AG04450 (cell line): ENCODE data around the gene S100A3. TPM values are rescaled to one million over a fixed set of nuclear protein-coding genes. Genes with fewer than 3 reads are reported as not detected.
A peak's percentile ranks its signal among the peaks of the same experiment; 100 is the strongest.

Source experiments
- CTCF ChIA-PET: fragments of 300-600, 350-600 bp; formaldehyde crosslinking; extraction: SDS; loops from one replicate; lab custom pipeline; 2022; ENCODE audit warnings: antibody characterized with exemption, inconsistent platforms; lab: Charles Lee
- POLR2A ChIA-PET: fragments of 350-600 bp; formaldehyde crosslinking; extraction: SDS; loops from one replicate; lab custom pipeline; 2021; ENCODE audit warnings: antibody characterized with exemption, inconsistent platforms; lab: Yijun Ruan, JAX
- DNase-seq: peaks from one replicate; pipeline ENCODE4 v3.0.0-alpha.2; 2011; ENCODE audit warnings: low read depth, low spot score
- H3K27ac ChIP-seq: one replicate; pipeline ENCODE4 v1.5.1; 2012; ENCODE audit warnings: low read depth, low read length, control low read depth
- H3K27me3 ChIP-seq: one replicate; pipeline ENCODE4 v1.6.0; 2012; ENCODE audit warnings: low read length; ENCODE audit not compliant: control insufficient read depth, insufficient read depth
- H3K4me3 ChIP-seq: 2 replicates; pipeline ENCODE4 v1.5.1; 2011; ENCODE audit warnings: mild to moderate bottlenecking, low read depth, low read length, control low read depth
- H3K9me3 ChIP-seq: 2 replicates; pipeline ENCODE4 v1.5.1; 2012; ENCODE audit warnings: low read length; ENCODE audit not compliant: control insufficient read depth, insufficient read depth
- CTCF ChIP-seq: IDR thresholded peaks from 2 replicates; pipeline ENCODE4 v1.5.1; 2011; ENCODE audit warnings: low read depth, low read length, control low read depth, inconsistent platforms
- polyA plus RNA-seq: library from polyadenylated mRNA; depleted of rRNA; stranded (reverse); fragments of >200 nt; gene quantifications from 2 replicates; pipeline ENCODE4 v1.2.3, GENCODE V29; 2011

S100A3 gene
- polyA plus RNA-seq, 1 experiment: 1.8 TPM

DNA sequence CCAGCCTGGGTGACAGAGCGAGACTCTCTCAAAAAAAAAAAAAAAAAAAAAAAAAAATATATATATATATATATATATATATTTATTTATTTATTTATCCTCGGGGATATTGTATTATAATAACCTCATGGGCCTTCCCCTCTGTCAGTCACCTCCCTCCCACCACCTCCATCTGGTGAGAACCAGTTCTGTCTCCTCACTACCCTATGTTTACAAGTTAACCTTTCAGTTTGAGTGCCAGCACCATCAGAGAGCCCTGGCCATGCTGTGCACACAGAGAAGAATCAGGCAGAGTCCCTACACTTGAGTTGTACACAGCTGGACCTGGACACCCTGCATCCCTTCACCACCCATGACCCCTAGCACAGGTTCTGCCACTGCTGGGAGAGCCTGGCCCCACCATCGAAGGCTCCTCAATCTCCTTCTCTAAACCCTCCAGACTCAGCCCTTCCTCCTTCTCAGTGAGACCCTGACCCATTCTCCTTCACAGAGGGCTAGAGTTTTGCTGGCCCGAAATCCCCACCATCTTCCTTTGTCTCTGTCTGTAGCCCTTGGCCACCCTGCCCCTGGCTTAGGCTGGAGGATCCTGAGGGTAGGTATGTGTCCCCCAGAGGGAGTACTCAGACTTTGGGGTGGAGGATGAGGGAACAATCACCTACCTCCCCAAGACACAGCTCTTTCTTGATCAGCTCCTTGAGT, 9.5 kb downstream of the S100A3 start:
- Histone ChIP-seq H3K27me3 (no peaks in the 10 kb centered on the region), H3K4me3 (no peak overlapping the region), H3K27ac (no peak overlapping the region), H3K9me3 (no peaks in the 10 kb centered on the region; the same call in 1 of the 2 replicates)
- CTCF ChIA-PET: interaction anchor here (1.8 kb wide), 1 partner anchor 29 kb away, joined by 4 read pairs; no protein-coding TSS in a partner anchor
- TF ChIP-seq CTCF: no peak
- POLR2A ChIA-PET: interaction anchor here (1.6 kb wide), 1 partner anchor 27 kb away, joined by 3 read pairs; no protein-coding TSS in a partner anchor
- no peak for DNase-seq

GRCh38 chr1:153538315-153538821, 10.7 kb downstream of the S100A3 start:
- CTCF ChIA-PET: interaction anchor here (1.3 kb wide), 1 partner anchor 28 kb away, joined by 4 read pairs; no protein-coding TSS in a partner anchor
- Histone ChIP-seq H3K27ac (no peak overlapping the region), H3K27me3 (no peaks in the 10 kb centered on the region), H3K4me3 (no peak overlapping the region), H3K9me3 (no peaks in the 10 kb centered on the region; the same call in 1 of the 2 replicates)
- no peak for TF ChIP-seq CTCF
- POLR2A ChIA-PET: no interaction called here
- no peak for DNase-seq

- ChIA-PET POLR2A (no interaction called here), CTCF (interaction anchor here (0.7 to 1.3 kb wide), 2 partner anchors 13 to 27 kb away, joined by 3 to 4 read pairs; no protein-coding TSS in a partner anchor)
- no peak for DNase-seq
- Histone ChIP-seq H3K27ac (no peak overlapping the region), H3K27me3 (no peaks in the 10 kb centered on the region), H3K9me3 (no peaks in the 10 kb centered on the region; the same call in 1 of the 2 replicates), H3K4me3 (no peak overlapping the region)
- TF ChIP-seq CTCF: no peak
These were observed 11.7 kb downstream of the S100A3 start for GRCh38 chr1:153537376-153537730.

GRCh38 chr1:153536671-153537375, 12.2 kb downstream of the S100A3 start:
- POLR2A ChIA-PET: interaction anchor here (0.9 to 5.2 kb wide), 7 partner anchors 8 to 97 kb away, joined by 3 to 76 read pairs (median 9); partner anchors contain the start of genes S100A2 and S100A4
- no peak for DNase-seq

More at GRCh38 chr1:153536671-153537375, 12.2 kb downstream of the S100A3 start:
- peak overlapping the region; percentile 98; the same call in 1 of the 2 replicates for H3K4me3 ChIP-seq
- peak overlapping the region; percentile 77 for H3K27ac ChIP-seq
- H3K27me3 ChIP-seq: no peaks in the 10 kb centered on the region
- no peaks in the 10 kb centered on the region; the same call in 1 of the 2 replicates for H3K9me3 ChIP-seq
- CTCF ChIA-PET: interaction anchor here (1.3 to 3.1 kb wide), 2 partner anchors 26 to 32 kb away, joined by 4 to 24 read pairs; no protein-coding TSS in a partner anchor
- TF ChIP-seq CTCF: no peak
